DND-41 (cell line): ENCODE data around the gene EXOC3.

Experiments used
- ATAC-seq: fragments of 200-7000 bp; cut with Tn5 transposase; 3 replicates; pipeline ENCODE4 v1.9.1; 2021; ENCODE audit warnings: low read depth; ENCODE audit not compliant: insufficient read depth
- DNase-seq: peaks from one replicate; pipeline ENCODE4 v3.0.0-alpha.2; 2020
- H2AFZ ChIP-seq: 2 replicates; pipeline ENCODE4 v1.6.0; 2012; ENCODE audit warnings: low read depth, low read length
- H3K27ac ChIP-seq: 2 replicates; pipeline ENCODE4 v1.5.1; 2012; ENCODE audit warnings: low read length, inconsistent platforms
- H3K27me3 ChIP-seq: fragments of 200-600 bp; sonication (generic); 2 replicates; pipeline ENCODE4 v1.6.0; 2012; ENCODE audit warnings: low read length, mild to moderate bottlenecking, inconsistent platforms; ENCODE audit not compliant: insufficient read depth, poor library complexity
- H3K36me3 ChIP-seq: 2 replicates; pipeline ENCODE4 v1.5.1; 2012; ENCODE audit warnings: low read length, inconsistent platforms; ENCODE audit not compliant: insufficient read depth
- H3K4me1 ChIP-seq: 2 replicates; pipeline ENCODE4 v1.5.1; 2012; ENCODE audit warnings: mild to moderate bottlenecking, low read length; ENCODE audit not compliant: insufficient read depth
- H3K4me2 ChIP-seq: 2 replicates; pipeline ENCODE4 v1.6.0; 2012; ENCODE audit warnings: mild to moderate bottlenecking, moderate library complexity, low read length, inconsistent platforms; ENCODE audit not compliant: insufficient read depth
- H3K4me3 ChIP-seq, 2 experiments: fragments of 200-600 bp in 1 of 2; shearing (Covaris generic) in 1 of 2; 2 replicates each; pipeline ENCODE4 v1.5.1; 2012 to 2016; ENCODE audit warnings: inconsistent platforms in 2 of 2, low read length in 2 of 2, mild to moderate bottlenecking in 2 of 2, low read depth in 1 of 2, moderate library complexity in 1 of 2
- H3K79me2 ChIP-seq: 2 replicates; pipeline ENCODE4 v1.6.0; 2012; ENCODE audit warnings: low read length, inconsistent platforms; ENCODE audit not compliant: insufficient read depth
- H3K9ac ChIP-seq: 2 replicates; pipeline ENCODE4 v1.6.0; 2012; ENCODE audit warnings: low read depth, mild to moderate bottlenecking, inconsistent platforms, low read length, moderate library complexity
- H3K9me3 ChIP-seq: 2 replicates; pipeline ENCODE4 v1.5.1; 2012; ENCODE audit warnings: low read length, moderate library complexity, mild to moderate bottlenecking, inconsistent platforms; ENCODE audit not compliant: insufficient read depth, severe bottlenecking
- H4K20me1 ChIP-seq: 2 replicates; pipeline ENCODE4 v1.6.0; 2012; ENCODE audit warnings: low read length; ENCODE audit not compliant: insufficient read depth
- CTCF ChIP-seq: IDR thresholded peaks from 2 replicates; pipeline ENCODE4 v1.5.1; 2012; ENCODE audit warnings: borderline replicate concordance, low read length, moderate library complexity, mild to moderate bottlenecking; ENCODE audit not compliant: poor library complexity, severe bottlenecking; ENCODE audit errors: extremely low read depth
- EZH2 ChIP-seq: IDR thresholded peaks from 3 replicates; pipeline ENCODE4 v1.6.1; 2012; ENCODE audit warnings: borderline replicate concordance, low read depth, mild to moderate bottlenecking, moderate library complexity, low read length, inconsistent platforms; ENCODE audit not compliant: severe bottlenecking

EXOC3 gene

DNA sequence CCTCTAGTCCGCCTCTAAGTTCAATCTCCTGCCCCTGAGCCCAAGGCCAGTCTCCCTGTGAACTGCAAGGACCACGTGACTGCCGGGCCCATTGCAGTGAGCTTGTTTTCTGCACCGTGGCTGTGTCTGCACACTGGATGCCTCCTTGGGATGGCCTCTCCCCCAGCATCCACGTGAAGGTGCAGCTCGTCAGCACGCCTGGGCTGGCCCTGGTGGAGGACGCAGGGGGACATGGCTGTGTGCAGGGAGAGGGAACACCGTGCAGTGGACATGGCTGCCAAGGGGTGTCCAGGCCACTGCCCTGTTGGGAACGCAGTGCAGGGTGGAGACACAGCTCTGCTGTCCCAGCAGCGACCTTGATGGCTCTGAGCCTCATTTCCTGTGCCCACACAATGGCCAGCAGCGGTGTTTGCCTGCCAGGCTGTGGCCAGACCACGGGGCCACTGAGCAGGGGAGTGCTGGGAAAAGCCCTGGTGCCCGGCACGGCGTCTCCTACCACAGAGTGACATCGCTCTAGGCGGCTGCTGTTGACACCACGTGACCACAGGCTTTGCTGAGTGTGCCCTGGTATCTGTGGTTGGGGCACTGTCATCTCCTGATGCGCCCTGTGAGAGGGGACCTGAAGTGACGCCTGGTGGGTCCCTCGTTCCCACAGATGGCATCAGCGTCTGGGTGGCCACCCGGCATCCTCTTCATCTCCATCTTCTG is 26.9 kb upstream of the EXOC3 start:
- DNase-seq (no peak), ATAC-seq (peak; percentile 59; the same call in 2 of the 3 replicates)
- Histone ChIP-seq H3K27ac (peak overlapping the region; percentile 33; the same call in 1 of the 2 replicates), H2AFZ (no peak overlapping the region), H3K36me3 (no peaks in the 10 kb centered on the region), H4K20me1 (no peaks in the 10 kb centered on the region), H3K9ac (no peak overlapping the region), H3K4me1 (peaks cover 10% of the 10 kb centered on the region), H3K4me2 (no peak overlapping the region), H3K9me3 (no peaks in the 10 kb centered on the region), H3K4me3 (no peak overlapping the region), H3K79me2 (no peaks in the 10 kb centered on the region), H3K27me3 (no peaks in the 10 kb centered on the region)
- TF ChIP-seq EZH2 (no peak), CTCF (no peak)

DNA sequence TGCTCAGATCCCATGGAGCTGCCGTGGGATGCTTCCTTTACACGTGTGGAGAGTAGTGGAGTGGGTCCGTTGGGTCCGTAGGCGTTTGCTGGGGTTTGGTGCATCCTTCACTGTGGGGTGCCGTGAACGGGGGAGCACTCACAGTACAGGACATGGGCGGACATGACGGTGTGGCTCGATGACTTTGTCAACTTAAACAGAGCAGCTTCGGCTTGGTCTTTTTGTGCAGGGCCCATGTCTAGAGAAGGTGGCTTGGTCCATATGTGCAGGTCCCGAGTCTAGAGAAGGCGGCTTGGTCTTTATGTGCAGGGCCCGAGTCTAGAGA is 26.4 kb upstream of the EXOC3 start:
- no peaks in the 10 kb centered on the region for H4K20me1 ChIP-seq
- no peaks in the 10 kb centered on the region for H3K27me3 ChIP-seq
- H3K79me2 ChIP-seq: no peaks in the 10 kb centered on the region
- H2AFZ ChIP-seq: no peak overlapping the region
- H3K27ac ChIP-seq: no peak overlapping the region; the same call in 1 of the 2 replicates
- H3K9me3 ChIP-seq: no peaks in the 10 kb centered on the region
- TF ChIP-seq EZH2 (no peak), CTCF (no peak)
- DNase-seq: no peak
- H3K36me3 ChIP-seq: no peaks in the 10 kb centered on the region
- no peak overlapping the region for H3K4me3 ChIP-seq
- H3K9ac ChIP-seq: no peak overlapping the region
- peaks cover 10% of the 10 kb centered on the region for H3K4me1 ChIP-seq
- no peak for ATAC-seq
- H3K4me2 ChIP-seq: no peak overlapping the region

- H3K27me3 ChIP-seq: no peaks in the 10 kb centered on the region
- H3K4me1 ChIP-seq: peaks cover 10% of the 10 kb centered on the region
- H3K27ac ChIP-seq: no peak overlapping the region
- no peaks in the 10 kb centered on the region for H4K20me1 ChIP-seq
- H2AFZ ChIP-seq: no peak overlapping the region
- no peak for ATAC-seq
- no peak overlapping the region for H3K4me3 ChIP-seq
- TF ChIP-seq EZH2: no peak
- TF ChIP-seq CTCF: no peak
- no peaks in the 10 kb centered on the region for H3K36me3 ChIP-seq
- no peak for DNase-seq
- no peak overlapping the region for H3K9ac ChIP-seq
- H3K9me3 ChIP-seq: no peaks in the 10 kb centered on the region
- no peak overlapping the region for H3K4me2 ChIP-seq
- no peaks in the 10 kb centered on the region for H3K79me2 ChIP-seq
Measured at GRCh38 chr5:417301-418161, 25.4 kb upstream of the EXOC3 start.
